ENCODE measurements around the gene MARCHF3.
A peak's percentile ranks its signal among the peaks of the same experiment; 100 is the strongest.
"Not testable (repeated sequence)": the region's sequence is repeated elsewhere in the genome, so short reads cannot be mapped to it uniquely, and the experiment has no call there.

Gene MARCHF3

DNA sequence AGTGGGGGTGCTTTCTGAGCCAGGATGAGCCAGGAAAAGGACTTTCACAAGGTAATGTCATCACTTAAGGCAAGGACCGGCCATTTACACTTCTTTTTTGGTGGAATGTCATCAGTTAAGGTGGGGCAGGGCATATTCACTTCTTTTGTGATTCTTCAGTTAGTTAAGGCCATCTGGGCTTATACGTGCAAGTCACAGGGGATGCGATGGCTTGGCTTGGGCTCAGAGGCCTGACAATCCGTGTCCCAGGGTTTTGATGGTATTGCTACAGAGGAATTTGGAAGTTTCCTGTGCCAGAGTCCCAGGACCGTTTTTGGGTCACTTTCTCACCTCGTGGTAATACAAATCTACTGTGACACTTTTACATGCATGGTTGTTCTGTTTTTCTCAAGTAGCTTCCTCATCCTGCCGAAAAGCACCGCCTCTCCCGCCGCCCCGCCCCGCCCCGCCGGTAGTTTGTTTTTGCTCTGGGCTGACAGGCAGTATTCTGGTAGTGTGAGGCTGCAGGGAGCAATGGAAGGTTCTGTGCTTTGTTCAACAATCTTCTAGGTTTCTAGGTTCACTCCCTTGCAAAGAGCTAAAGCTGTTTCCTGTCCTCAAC is 184.8 kb downstream of the MARCHF3 start:
- peak; percentile 22 to 71 for DNase-seq

DNA sequence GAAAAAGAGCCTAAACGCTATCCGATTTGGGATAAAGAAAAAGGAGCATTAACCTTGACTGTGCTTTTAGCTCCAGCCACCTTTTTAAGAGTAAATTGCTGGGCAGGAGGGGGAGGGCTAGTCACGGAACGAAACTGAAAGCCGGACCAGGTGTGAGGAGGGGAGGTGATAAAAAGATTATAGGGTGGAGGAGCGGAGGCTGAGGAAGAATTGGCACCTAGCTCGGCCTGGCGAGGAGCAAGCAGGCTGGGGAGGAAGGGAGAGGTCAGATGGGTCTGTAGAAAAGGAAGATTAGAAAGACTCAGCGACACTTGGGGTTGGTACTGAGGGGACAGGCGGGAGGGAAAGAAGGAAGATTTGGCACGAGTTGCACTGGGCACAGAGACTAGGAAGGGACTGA is 187.0 kb downstream of the MARCHF3 start:
- not testable (repeated sequence) for DNase-seq

DNA sequence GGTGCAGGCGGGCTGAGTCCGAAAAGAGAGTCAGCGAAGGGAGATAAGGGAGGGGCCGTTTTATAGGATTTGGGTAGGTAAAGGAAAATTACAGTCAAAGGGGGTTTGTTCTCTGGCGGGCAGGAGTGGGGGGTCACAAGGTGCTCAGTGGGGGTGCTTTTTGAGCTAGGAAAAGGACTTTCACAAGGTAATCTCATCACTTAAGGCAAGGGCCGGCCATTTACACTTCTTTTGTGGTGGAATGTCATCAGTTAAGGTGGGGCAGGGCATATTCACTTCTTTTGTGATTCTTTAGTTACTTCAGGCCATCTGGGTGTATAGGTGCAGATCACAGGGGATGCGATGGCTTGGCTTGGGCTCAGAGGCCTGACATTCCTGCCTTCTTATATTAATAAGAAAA is 191.0 kb downstream of the MARCHF3 start:
- not testable (repeated sequence) for DNase-seq

DNA sequence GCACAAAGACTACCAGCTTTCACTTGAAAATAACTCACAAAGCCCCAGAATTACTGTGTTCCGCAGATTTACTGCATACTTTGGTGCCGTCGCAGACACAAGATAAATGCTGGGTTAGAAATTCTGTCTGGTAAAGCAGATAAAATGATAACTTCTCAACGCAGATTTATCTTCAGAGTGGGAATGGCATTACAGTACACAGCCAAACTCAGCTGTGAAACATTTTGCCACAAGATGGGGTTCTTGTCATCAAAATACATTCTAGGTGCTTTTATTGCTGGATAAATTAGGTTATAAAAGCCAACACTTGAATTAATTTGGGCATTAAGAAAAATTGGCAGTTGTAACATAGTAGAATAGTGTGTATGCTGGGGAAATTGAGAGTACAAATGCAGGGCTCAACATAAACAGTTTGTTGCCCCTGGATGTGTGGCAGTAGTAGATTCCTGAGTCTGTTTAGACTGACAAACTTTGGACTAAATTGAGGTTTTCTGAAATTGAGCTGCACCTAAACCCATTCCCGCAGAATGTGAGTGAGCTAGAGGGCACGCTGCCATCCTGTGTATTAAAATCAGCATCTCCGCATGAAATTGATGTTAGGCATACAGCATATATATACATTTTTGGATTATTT is 192.3 kb downstream of the MARCHF3 start:
- DNase-seq: no peak

DNA sequence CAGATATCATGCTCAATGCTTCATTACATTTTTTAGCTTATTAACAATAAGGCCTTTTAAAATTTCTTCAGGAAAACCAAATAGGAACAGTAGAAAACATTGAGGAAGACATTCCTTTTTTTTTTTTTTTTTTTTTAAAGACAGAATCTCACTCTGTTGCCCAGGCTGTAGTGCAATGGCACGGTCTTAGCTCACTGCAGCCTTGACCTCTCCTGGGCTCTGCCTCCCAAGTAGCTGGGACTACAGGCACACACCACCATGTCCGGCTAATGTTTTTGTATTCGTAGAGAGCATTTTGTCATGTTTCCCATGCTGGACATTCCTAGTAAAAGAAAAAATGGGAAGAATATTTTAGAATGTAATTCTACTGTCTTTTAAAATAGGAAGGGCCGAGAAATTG is 193.1 kb downstream of the MARCHF3 start:
- no peak for DNase-seq

DNA sequence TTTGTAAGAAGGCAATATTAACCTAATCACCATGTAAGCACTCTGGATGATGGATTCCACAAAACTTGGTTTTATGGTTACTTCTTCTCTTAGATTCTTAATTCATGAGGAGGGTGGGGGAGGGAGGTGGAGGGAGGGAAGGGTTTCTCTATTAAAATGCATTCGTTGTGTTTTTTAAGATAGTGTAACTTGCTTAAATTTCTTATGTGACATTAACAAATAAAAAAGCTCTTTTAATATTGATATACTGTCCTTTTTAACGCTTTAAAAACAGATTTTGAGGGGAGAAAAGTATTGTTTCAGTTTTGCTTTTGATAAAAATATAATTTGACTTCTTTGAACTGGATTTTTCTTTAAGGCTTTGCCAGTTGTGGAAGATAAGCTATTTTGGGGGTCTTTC is 193.6 kb downstream of the MARCHF3 start:
- no peak for DNase-seq

DNA sequence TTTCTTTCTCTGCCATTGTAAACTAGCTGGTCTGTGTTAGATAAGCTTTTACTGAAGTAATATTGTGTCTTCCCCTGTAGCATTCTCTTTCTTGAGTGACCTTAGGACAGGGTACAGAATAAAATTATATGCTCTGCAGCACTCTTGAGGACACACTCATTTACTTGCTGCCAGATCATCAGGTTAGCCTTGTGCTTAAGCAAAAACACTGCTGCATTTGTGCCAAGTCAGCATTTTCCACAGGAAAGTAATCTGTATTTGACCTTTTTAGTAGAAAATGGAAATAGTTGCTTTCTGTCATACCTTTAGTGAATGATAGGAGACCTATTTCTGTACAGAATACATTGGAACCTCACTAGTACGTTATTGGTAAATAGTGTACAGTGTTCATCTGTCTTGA is 199.2 kb downstream of the MARCHF3 start:
- no peak for DNase-seq

DNA sequence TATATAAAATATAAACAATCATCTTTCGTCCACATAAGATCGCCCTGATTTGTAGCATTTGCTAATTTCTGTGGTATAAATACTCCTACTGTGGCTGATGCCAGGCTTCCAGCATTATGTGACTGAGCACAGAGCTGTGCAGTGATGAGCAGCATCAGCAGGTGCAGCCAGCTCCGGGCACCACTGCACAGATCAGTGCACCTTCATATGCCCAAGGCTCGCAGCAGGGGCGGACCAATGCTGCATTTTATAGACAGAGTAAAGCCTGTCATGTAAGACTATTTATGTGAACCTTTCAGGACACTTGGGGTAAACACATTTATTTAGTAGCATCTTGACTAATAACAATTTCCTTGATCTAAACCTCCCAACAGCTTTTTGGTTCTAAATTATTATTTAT is 200.3 kb downstream of the MARCHF3 start:
- no peak for DNase-seq

DNA sequence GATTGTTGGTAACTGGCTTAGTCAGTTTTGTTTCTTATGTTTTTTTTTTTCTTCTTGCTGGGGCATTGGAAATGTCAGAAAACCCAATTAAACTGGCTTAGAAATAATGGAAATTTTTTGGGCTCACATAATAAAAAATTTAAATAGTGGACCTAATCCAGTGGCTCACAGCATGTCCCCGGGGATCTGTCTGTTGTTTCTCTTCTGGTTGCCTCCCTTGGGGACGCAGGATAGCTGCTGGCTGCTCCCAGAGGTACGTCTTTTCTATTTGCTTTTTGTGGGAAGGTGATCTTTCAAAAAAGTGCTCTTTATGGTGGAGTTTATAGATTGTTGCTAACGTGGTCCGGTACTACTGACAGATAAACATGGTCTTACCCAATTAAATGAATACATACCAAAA is 201.3 kb downstream of the MARCHF3 start:
- no peak for DNase-seq

DNA sequence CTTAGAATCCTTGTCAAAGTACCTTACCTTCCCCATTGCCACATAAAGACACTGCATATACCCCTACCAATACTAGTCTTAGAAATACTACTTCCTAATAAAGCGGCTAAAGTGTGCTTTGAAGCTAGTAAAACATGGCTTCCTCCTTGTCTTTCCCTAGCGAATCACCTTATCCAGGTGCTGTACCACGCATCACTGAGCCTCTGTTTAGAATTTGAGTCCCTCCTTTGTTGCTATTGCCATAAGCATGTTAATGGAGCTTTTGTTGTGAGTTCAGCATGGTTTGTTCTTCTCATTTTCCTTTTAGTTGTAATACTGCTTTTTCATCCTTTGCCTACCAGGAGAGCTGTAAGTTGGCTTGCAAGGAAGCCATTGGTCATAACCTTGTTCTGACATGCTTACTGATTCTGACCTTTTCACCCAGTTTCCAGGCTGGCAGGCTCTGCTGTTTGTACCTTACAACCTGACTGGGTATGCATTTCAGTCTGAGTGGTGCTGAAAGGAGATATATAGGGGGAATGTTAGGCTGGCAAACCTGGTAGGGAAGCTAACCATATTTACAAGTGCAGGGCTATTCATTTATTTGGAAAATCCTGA is 203.6 kb downstream of the MARCHF3 start:
- DNase-seq: no peak

DNA sequence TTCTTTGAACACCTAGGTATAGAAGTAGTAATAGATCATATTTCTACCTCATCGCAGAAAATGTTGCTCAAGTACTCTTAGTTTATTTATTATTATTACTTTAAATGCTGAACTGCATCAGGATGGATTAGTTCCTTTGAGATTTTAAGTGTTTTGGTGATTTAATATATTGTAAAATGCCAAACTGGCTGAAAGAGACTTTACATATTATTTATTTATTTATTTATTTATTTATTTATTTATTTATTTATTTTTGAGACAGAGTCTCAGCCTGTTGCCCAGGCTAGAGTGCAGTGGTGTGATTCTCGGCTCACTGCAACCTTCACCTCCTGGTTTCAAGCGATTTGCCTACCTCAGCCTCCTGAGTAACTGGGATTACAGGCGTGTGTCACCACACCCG is 211.1 kb downstream of the MARCHF3 start:
- DNase-seq: no peak

DNA sequence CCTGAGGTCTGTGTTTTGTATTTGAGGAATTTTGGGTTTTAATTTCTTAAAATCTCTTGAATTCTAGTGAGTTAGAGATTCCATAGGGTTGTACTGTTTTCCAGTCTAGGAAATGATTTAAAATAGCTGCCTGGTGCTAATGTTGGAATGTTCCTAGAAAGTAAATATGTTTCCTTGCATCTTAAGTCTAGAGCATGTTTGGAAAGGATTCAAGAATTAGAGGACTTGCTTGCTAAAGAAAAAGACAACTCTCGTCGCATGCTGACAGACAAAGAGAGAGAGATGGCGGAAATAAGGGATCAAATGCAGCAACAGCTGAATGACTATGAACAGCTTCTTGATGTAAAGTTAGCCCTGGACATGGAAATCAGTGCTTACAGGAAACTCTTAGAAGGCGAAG is 211.6 kb downstream of the MARCHF3 start:
- DNase-seq: no peak

Data from bone marrow (tissue), 2 donors.